ENCODE measurements around the gene DOCK2.

DNA sequence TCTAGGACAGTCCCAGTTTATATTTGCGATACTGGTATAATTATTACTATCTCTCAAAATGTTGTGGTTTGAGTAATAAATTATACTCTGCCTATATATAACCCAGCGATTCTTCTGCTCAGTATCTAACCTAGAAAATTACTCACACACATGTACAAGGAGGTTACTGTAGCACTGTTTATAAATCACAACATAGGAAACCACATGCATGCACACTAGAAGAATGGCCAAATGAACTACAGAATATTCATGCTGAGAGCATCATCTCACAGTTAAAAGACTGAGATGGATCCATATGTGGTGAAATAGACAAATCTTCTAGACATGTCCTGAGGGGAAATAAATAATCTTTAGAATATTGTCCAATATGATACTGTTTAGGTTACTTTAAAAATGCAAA, 281.2 kb downstream of the DOCK2 start:
- TF ChIP-seq EZH2 (IDR thresholded peaks at IDR 0.05) (no peak), POLR2AphosphoS5 (IDR thresholded peaks at IDR 0.05; ENCODE audit: borderline replicate concordance, low read depth, low read length) (no peak)
